Upper lobe of left lung (tissue), 4 donors: ENCODE measurements around the gene MAB21L3.

Experiments used
- CTCF ChIP-seq, 6 experiments: fragments of 450-650 bp in 4 of 6; fragments of 200-600 bp in 2 of 6; sonication (generic) in 2 of 6; IDR thresholded peaks; one replicate each; pipeline ENCODE4 v1.5.1; 2016 to 2019; ENCODE audit warnings: antibody characterized with exemption in 6 of 6
- POLR2A ChIP-seq, 4 donors: fragments of 450-650 bp; IDR thresholded peaks; one replicate each; pipeline ENCODE4 v1.5.1; 2016 to 2017; ENCODE audit warnings: antibody characterized with exemption in 4 of 4, mild to moderate bottlenecking in 2 of 4

DNA sequence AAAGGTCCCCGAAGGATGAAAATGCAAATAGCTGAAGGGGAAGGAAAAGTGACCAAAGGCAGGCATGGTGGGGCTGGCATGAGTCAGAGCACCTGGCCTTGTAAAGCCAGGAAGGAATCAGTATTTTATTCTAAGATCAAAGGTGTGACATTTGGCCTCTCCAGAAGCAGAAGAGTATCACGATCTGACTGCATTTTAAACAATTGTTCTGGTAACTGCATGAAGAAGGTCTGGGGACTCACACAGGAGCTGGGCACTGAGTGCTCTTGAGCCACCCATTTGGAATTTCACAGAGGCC is 23.2 kb downstream of the MAB21L3 start:
- TF ChIP-seq CTCF (IDR thresholded peaks at IDR 0.05) (no peak), POLR2A (IDR thresholded peaks at IDR 0.05) (no peak)
